NCI-H446 treated with DMSO at 0.1 percent for 48 hours (cell line): ENCODE results near the gene RHBDL3.

Source experiments
- DNase-seq: peaks from one replicate; lab custom pipeline; 2025; lab: John Stamatoyannopoulos, UW

RHBDL3 gene

DNA sequence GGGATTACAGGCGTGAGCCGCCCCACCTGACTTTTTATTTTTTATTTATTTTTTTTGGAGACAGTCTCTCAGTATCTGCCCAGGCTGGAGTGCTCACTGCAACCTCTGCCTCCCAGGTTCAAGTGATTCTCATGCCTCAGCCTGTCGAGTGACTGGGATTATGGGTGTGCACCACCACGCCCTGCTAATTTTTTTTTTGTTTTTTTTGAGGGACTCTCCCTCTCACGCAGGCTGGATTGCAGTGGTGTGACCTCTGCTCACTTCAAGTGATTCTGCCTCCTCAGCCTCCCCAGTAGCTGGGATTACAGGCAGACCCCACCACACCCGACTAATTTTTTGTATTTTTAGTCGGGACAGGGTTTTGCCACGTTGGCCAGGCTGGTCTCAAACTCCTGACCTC lies 92.0 kb downstream of the RHBDL3 start:
- no peak for DNase-seq

DNA sequence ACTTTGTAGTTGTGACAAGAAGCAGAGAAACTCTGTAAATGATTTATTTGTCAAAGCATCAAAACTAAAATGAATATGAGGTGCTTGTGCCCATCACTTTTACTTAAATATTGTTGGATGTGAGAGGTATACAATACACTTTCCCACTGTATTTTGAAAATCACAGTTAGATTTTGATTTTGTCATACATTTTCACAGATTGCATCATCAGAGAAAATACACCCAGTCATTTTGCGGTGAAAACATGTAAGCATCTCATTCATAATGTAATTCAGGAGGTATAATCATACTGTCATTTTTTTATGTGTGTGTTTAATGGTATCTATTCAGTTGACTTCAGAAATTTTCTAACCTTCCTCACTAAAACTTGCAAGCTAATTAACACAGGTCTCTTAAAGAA lies 95.6 kb downstream of the RHBDL3 start:
- DNase-seq = no peak

DNA sequence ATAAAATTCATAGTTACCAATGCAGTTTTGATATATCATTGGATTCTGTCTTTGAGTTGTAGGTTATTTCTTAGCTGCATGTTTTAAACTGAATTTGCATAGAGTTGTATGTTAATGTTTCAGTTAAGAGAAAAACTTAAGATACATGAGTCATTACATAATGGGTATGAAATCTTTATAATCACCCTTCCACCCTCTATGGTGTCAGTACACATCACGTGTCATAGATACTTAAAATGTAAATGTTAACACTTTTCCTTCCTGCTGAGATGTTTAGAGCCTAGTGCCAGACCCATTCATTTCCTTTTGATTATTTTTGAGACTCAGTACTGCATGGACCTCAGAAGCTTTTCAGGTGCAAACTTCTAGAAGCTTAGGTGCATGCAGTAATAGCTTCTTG lies 104.8 kb downstream of the RHBDL3 start:
- DNase-seq = no peak
